GM12872 (cell line): ENCODE measurements around the gene TMCC2.

Experiments used
- TF ChIP-seq, protein P1 (sequence below): IDR thresholded peaks from 3 replicates; pipeline ENCODE4 v1.5.1; 2011; ENCODE audit warnings: low read depth, mild to moderate bottlenecking, low read length, moderate library complexity; ENCODE audit not compliant: insufficient read depth

TMCC2 gene

DNA sequence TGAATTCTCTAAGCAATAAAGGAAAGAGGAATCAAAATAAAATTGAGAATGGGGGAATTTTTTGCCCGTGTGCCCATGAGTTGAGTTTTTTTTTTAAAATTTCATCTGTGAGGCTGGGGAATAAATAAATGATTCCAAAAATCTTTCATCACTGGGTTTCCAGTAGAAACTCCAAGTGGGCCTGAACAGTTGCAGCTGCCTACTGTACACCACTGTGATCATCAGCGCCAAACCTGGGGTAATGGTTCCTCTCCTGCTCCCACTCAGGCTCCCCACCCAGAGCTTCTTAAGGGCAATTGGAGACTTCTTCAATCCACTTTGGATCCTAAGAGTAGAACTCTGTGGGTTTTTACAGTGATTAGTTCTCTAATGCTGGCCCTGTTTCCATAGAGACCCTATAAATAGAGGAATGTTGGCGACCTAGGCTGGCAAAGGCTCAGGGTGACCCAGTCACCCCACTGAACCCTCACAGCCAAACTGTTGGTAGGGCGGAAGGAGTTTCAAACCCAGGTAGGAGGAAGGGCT, 9.3 kb downstream of the TMCC2 start:
- TF ChIP-seq, protein P1, sequence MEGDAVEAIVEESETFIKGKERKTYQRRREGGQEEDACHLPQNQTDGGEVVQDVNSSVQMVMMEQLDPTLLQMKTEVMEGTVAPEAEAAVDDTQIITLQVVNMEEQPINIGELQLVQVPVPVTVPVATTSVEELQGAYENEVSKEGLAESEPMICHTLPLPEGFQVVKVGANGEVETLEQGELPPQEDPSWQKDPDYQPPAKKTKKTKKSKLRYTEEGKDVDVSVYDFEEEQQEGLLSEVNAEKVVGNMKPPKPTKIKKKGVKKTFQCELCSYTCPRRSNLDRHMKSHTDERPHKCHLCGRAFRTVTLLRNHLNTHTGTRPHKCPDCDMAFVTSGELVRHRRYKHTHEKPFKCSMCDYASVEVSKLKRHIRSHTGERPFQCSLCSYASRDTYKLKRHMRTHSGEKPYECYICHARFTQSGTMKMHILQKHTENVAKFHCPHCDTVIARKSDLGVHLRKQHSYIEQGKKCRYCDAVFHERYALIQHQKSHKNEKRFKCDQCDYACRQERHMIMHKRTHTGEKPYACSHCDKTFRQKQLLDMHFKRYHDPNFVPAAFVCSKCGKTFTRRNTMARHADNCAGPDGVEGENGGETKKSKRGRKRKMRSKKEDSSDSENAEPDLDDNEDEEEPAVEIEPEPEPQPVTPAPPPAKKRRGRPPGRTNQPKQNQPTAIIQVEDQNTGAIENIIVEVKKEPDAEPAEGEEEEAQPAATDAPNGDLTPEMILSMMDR = no peak

DNA sequence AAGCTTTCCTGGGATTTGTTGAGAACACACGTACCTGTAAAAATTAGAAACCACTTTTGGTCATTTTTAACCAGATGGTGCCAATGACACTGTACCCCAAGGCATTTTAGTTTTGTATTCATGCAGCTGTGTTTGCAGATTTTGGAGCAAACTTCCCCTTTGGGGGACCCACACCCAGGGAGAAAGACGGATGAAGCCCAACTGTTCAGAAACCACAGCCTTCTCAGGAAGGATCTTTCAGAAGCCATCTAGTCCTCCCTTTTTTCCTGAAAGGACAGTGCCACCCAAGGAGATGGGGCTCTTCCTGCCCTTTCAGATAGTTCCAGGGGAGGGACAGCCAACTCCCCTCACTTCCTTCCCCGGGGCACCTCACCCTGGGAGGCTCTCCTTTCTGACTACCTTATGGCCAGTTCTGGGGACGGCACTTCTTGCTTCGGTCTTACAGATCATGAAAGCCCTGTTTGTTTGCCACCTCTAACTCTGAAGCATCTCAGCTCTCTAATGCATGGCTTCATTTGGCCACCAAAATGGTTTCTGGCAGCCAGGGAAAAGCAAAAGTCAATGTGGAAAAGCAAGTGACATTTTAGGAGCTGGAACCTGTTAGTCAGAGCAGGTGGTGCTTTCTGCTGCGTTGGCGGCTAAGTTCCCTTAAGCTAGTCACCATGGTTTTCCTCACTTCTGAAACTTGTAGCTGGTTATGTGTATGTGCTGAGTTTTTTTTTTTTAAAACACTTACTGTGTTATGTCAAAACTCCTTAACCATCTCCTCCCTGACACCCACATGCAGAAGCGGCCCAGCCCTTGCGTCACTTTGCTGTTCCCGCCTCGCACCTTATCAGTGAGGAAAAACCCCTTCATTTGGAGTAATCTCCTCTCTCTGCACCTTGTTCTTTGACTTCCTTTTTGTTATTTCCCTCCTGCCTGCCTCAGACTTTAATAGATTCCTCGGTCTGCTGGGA, 10.1 kb downstream of the TMCC2 start:
- TF ChIP-seq, protein P1 = no peak

DNA sequence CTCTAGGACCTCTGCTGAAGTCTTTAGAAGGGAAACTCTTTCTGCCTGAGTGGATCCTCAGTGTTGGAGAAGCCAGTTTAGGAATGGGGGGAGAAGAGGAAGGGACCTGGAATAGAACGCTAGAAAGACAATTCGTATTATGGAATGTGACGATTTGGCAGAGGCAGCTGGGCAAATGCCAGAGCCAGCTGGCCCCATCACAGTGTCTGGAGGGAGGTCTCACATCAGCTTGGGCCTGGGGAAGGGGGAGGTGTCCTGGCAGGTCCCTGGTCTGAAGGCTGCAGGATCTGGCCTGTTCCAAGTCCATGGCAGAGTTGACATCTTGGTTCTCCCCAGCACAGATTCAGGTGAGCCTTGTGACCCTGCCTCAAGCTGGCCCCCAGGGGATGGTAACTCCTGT, 11.3 kb downstream of the TMCC2 start:
- TF ChIP-seq, protein P1 = no peak

DNA sequence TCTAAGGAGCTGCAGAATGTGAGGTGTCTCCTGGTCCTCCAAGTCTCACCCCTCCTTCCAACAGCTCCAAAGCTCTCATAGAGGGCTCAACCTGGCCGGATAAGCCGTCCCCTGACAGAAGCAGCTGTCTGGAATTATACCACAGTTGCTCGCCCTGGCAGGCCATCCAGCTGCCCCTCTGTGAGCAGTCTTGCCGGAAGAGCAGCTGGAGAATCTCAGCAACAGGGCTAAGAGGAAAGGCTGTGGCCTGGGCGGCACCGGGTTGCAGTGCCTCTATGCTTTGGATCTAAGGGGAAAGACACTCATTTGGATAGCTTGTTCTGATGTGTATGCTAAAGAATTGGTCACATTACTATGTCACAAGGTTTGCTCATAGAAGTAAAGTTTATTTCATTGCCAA, 12.4 kb downstream of the TMCC2 start:
- TF ChIP-seq, protein P1 = no peak

DNA sequence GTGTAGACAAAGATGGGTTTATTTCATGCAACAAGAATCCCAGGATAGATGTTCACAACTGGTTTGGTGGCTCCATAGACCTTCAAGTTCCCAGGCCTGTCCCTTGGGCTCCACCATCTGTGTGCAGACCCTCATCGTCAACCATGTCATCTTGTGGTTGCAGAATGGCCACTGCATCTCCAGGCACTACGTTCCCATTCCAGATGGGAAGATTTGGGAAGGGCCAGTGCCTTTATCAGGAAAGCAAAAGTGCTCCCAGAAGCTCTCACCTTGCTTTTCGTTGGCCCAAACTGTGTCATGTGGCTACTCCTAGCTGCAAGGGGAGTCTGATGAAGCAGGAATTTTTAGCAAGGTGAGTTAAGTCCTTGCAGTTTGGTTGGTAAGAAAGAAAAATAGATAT, 12.8 kb downstream of the TMCC2 start:
- TF ChIP-seq, protein P1 = no peak

DNA sequence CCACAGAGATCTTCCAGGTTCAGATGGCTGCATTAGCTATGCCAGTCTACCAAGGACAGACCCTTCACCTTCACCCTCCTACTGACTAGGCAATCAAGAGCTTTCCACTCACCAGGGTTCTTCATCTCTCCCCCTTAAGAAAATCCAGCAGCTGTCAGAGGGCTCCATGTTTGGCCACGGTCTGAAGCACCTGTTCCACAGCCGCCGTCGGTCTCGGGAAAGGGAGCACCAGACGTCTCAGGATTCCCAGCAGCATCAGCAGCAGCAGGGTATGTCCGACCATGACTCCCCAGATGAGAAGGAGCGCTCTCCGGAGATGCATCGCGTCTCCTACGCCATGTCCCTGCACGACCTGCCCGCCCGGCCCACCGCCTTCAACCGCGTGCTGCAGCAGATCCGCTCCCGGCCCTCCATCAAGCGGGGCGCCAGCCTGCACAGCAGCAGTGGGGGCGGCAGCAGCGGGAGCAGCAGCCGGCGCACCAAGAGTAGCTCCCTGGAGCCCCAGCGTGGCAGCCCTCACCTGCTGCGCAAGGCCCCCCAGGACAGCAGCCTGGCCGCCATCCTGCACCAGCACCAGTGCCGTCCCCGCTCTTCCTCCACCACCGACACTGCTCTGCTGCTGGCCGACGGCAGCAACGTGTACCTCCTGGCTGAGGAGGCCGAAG, 13.8 kb downstream of the TMCC2 start:
- TF ChIP-seq, protein P1 = no peak

DNA sequence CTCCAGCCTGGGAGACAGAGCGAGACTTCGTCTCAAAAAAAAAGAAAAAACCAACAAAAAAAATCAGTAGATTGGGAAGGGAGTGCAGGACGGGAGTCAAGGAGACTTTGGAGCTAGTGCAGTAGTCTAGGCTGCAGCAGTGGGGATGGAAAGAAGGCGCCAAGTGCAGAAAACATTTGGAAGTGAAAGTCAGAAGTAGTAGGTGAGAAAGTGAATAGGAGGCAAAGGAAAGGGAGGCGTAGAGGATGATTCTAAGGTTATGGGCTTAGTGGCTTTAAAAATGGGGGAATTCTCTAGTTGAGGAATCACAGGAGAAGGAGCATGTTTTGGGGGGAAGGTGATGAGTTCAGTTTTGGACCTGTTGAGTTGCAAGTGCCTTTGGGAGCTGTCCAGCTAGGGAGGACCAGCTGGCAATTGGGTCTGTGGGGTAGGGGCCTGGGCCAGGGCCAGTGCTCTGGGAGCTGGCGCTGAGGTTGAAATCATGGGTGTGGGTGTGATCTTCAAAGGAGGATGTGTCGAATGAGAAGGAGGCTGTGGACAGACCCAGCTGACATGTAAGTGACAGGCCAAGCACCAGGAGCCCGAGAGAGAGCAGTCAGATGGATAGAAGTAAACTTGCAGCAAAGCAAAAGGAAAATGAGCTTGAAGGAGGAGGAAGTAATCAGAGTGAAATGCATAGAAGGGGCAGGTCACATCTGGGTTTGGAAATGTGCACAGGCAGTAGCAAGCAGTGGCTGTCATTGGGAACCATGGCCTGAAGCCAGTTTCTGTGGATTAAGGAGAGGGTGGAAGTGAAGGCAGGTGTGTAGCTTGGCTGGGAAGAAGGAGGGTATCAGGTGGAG, 15.8 kb downstream of the TMCC2 start:
- TF ChIP-seq, protein P1 = no peak
